GM12878 (cell line): ENCODE results near the gene AIRE. TPM values are rescaled to one million over a fixed set of nuclear protein-coding genes. Genes with fewer than 3 reads are reported as not detected.

ENCODE experiments used
- FOXM1 ChIP-seq: IDR thresholded peaks from 2 replicates; pipeline ENCODE4 v1.6.1; 2012; ENCODE audit warnings: low read depth, mild to moderate bottlenecking, inconsistent platforms, low read length, moderate library complexity
- RFX5 ChIP-seq: IDR thresholded peaks from 2 replicates; pipeline ENCODE4 v1.6.1; 2011; ENCODE audit warnings: low read depth, low read length, improper control_type of control experiment
- SIN3A ChIP-seq: IDR thresholded peaks from 2 replicates; pipeline ENCODE4 v1.6.1; 2012; ENCODE audit warnings: low read depth, low read length, improper control_type of control experiment
- TCF7 ChIP-seq: IDR thresholded peaks from 2 replicates; pipeline ENCODE4 v1.6.1; 2014; ENCODE audit warnings: antibody characterized with exemption, borderline replicate concordance
- ZNF207 ChIP-seq: fragments of 450-650 bp; IDR thresholded peaks from 2 replicates; pipeline ENCODE4 v1.6.1; 2014; ENCODE audit warnings: antibody characterized with exemption, mild to moderate bottlenecking, borderline replicate concordance
- ZNF274 ChIP-seq: IDR thresholded peaks from one replicate; pipeline ENCODE4 v1.8.0; 2011; ENCODE audit not compliant: insufficient read length, insufficient read depth
- polyA plus RNA-seq, 11 experiments: library from polyadenylated mRNA; depleted of rRNA in 4 of 11; unstranded in 6 of 11; stranded (reverse) in 5 of 11; fragments of >200 nt; fragmentation: Nextera tagmentation in 4 of 11; fragmentation: Illumina TruSeq in 1 of 11; extraction: Ambion mirVana in 4 of 11; extraction: Trizol in 1 of 11; gene quantifications; 1 replicate in 1 of 11; 2 replicates in 10 of 11; pipeline versions ENCODE4 v1.2.1 to v1.2.3, GENCODE V29; 2011 to 2016; ENCODE audit warnings: inconsistent platforms in 2 of 11, missing spikeins in 2 of 11, low read depth in 1 of 11
- total RNA-seq, 4 experiments: library from RNA; depleted of rRNA in 3 of 4; stranded (reverse); fragments of >200 nt in 3 of 4; fragmentation: Illumina TruSeq in 1 of 4; extraction: Trizol in 1 of 4; gene quantifications; 2 replicates each; pipeline versions ENCODE4 v1.2.1 to v1.2.3, GENCODE V29; 2013 to 2021
- TF ChIP-seq, protein P1 (sequence below): IDR thresholded peaks from 2 replicates; pipeline ENCODE4 v1.6.1; 2012; ENCODE audit warnings: low read depth, low read length, improper control_type of control experiment
- TF ChIP-seq, protein P2 (sequence below): IDR thresholded peaks from 2 replicates; pipeline ENCODE4 v1.6.1; 2012; ENCODE audit warnings: mild to moderate bottlenecking, low read depth, low read length
- TF ChIP-seq, protein P3 (sequence below): IDR thresholded peaks from 2 replicates; pipeline ENCODE4 v1.6.1; 2011; ENCODE audit warnings: borderline replicate concordance, low read depth, mild to moderate bottlenecking, moderate library complexity, low read length; ENCODE audit not compliant: insufficient read depth, poor library complexity, severe bottlenecking

Gene AIRE
- total and polyA plus RNA-seq, 10 of the 15 experiments (the other 5 are each of a cell fraction or from before 2014, with no cell fraction given) = 0.05 to 0.10 TPM; not detected in 8

DNA sequence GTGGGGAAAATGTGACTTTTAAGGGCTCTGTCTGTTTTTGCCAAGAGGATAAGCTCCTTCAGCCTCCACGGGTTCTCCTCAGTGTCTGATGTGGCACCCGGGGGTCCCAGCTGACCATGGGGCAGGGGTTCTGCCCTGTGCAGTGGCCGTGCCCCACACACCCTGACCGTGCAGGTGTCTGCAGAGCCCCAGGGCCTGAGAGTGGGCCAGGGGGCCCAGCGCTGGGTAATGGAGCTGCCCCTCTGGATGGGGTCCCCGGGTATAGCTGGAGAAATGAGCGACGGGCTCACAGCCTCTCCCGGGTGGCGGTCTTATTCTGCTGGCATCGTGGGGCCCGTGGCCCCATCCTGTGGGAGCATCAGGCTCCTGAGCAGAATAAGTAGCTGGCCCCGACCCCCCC is 11.2 kb downstream of the AIRE start (continued):
- TF ChIP-seq, protein P1, sequence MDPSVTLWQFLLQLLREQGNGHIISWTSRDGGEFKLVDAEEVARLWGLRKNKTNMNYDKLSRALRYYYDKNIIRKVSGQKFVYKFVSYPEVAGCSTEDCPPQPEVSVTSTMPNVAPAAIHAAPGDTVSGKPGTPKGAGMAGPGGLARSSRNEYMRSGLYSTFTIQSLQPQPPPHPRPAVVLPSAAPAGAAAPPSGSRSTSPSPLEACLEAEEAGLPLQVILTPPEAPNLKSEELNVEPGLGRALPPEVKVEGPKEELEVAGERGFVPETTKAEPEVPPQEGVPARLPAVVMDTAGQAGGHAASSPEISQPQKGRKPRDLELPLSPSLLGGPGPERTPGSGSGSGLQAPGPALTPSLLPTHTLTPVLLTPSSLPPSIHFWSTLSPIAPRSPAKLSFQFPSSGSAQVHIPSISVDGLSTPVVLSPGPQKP = no peak
- TF ChIP-seq RFX5 = no peak
- TF ChIP-seq, protein P2, sequence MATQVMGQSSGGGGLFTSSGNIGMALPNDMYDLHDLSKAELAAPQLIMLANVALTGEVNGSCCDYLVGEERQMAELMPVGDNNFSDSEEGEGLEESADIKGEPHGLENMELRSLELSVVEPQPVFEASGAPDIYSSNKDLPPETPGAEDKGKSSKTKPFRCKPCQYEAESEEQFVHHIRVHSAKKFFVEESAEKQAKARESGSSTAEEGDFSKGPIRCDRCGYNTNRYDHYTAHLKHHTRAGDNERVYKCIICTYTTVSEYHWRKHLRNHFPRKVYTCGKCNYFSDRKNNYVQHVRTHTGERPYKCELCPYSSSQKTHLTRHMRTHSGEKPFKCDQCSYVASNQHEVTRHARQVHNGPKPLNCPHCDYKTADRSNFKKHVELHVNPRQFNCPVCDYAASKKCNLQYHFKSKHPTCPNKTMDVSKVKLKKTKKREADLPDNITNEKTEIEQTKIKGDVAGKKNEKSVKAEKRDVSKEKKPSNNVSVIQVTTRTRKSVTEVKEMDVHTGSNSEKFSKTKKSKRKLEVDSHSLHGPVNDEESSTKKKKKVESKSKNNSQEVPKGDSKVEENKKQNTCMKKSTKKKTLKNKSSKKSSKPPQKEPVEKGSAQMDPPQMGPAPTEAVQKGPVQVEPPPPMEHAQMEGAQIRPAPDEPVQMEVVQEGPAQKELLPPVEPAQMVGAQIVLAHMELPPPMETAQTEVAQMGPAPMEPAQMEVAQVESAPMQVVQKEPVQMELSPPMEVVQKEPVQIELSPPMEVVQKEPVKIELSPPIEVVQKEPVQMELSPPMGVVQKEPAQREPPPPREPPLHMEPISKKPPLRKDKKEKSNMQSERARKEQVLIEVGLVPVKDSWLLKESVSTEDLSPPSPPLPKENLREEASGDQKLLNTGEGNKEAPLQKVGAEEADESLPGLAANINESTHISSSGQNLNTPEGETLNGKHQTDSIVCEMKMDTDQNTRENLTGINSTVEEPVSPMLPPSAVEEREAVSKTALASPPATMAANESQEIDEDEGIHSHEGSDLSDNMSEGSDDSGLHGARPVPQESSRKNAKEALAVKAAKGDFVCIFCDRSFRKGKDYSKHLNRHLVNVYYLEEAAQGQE = no peak
- TF ChIP-seq SIN3A = no peak
- TF ChIP-seq ZNF274 = no peak
- TF ChIP-seq TCF7 = no peak
- TF ChIP-seq, protein P3, sequence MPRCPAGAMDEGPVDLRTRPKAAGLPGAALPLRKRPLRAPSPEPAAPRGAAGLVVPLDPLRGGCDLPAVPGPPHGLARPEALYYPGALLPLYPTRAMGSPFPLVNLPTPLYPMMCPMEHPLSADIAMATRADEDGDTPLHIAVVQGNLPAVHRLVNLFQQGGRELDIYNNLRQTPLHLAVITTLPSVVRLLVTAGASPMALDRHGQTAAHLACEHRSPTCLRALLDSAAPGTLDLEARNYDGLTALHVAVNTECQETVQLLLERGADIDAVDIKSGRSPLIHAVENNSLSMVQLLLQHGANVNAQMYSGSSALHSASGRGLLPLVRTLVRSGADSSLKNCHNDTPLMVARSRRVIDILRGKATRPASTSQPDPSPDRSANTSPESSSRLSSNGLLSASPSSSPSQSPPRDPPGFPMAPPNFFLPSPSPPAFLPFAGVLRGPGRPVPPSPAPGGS = no peak
- TF ChIP-seq FOXM1 = no peak
- TF ChIP-seq ZNF207 = no peak
- TF ChIP-seq, all 136 proteins: peak for 0
